G401.6 (cell line): ENCODE results near the gene CEP152.
"Not testable (repeated sequence)": the region's sequence is repeated elsewhere in the genome, so short reads cannot be mapped to it uniquely, and the experiment has no call there.

Source experiments
- FAIRE-seq: peaks from 2 replicates; lab custom pipeline; 2012; peaks lifted over from hg19 to GRCh38; lab: Jason Lieb, UNC

Gene CEP152

DNA sequence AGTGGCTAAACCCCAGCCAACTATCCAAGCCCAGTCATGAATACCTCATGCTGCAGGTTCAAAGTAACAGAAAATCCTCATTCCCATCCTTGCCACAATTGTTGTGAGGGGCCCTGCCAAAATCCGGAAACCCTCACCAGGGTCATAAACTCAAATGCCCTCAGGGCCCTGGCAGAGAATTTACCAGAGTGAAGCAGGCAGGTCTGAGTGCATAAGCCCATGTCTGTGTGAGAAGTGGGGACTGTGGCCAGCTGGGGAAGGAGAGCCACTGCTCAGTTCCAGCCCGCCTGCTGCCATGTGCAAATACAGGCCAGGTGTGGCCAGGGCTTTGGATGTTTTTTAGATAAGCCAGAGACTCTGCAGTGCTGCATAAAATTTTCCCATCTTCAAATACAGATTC lies 7.0 kb downstream of the CEP152 start:
- no peak for FAIRE-seq

DNA sequence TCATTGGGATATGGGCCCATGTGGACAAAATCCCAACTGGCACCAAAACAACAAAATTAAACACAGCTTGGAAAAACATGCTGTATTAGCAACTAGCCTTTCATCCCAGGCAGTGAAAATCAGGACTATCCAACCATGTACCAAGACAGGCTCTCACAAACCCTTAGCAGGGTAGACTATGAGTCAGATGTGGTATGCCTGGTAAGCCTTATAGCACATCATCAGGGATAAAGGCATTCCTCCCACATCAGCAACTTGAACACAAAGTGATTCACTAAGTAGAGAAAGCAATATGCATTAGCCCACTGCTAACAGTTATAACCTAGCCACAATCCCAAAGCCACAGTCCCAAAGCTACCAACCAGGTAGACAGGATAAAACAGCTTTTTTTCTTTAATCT lies 8.0 kb downstream of the CEP152 start:
- no peak for FAIRE-seq

DNA sequence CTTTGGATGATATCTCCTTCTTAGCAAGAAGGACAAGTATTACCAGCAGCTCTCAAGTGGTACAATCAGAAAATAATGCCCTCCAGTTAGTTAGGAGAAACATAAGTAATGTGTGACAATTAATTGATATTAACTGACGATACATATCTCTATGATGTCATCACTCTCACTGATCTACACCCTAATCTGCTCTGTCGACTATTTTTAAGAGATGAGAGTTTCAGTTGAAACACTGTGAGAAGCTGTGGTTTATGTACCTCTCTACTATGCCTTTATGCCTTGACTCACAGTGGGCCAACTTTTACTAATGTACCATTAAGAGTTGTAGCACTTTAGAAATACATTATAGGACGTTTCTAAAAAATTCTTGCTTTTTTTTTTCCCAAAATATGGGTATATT lies 8.6 kb downstream of the CEP152 start:
- no peak for FAIRE-seq

DNA sequence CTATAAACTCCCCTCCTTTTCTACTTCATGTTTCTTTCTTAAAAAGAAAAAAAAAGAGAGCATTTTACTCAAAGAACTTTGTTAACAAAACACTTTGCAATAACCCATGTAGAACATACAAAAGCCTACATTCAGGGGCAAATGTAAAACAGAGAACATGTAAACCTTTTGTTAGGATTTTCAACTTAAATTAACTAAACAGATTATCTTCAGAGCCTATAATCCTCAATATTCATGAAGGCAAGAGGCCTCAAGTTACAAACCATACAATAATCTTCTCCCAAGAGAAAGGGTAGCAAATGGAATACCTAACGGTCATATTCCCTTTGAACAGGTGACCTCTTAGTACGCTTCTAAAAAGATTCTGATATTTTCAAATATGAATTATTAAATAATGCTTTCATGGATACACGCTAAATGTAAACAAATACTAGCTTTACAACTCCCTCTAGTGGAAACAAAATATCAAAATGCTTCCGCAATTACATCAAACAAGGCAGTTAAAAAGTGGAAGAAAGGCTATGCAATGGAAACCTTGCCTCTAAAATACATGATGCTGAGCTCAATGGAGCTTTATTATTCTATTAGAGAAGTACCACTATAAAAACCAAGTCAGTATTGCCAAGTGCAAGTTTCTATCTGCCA lies 9.9 kb downstream of the CEP152 start:
- FAIRE-seq: peak; percentile 63

DNA sequence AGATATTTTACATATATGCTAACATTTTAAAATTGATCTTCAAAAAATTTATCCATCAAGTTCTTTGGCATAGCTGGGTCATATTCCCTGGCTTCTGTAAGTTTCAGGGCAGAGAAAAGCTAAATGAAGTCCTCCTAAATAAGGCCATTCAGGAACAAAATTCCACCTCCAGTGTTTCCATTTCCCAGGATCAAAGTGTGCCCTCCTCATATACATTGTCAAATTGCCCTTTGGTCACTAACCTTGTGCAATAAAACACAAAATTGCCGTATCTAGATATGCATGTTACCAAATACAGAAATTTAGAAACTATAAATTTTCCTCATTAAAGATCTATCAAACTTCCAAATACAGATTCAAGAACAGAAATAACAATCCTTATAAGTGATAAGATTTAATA lies 10.6 kb downstream of the CEP152 start:
- no peak for FAIRE-seq

DNA sequence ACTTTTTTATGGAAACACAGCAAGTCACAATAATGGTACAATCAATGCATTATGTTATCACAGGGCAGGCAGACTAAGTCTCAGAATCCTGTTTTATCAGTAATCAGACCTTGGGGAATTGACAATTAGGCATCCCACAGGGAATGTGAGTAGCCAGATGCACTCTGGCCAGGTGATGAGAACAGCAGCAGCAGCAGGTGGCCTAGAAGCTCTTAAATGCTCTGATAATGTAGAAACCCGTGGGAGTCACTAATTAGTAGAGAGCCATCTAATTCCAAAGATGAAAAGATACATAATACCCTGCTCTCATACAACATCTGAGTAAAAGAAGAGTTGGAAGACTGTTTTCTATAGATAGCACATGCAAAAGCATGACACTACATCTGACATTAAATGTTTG lies 12.6 kb downstream of the CEP152 start:
- FAIRE-seq: no peak

DNA sequence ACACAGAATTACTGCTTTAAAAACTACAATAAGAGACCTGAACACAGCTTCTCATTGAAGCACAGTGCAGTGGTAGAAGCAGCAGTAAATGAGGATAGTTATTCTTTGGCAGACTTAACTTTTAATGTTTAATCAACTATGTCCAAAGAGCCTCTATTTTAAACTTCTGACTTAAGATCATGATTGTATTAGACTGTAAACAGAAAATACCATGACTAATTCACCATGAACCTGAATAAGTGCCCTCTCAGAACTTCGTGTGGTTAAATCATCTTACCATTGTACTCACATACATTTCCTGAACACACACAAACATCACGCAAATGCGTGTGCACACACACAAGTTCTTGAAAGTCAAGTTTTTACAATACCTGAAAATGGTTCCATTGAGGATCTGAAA lies 13.9 kb downstream of the CEP152 start:
- FAIRE-seq: no peak

DNA sequence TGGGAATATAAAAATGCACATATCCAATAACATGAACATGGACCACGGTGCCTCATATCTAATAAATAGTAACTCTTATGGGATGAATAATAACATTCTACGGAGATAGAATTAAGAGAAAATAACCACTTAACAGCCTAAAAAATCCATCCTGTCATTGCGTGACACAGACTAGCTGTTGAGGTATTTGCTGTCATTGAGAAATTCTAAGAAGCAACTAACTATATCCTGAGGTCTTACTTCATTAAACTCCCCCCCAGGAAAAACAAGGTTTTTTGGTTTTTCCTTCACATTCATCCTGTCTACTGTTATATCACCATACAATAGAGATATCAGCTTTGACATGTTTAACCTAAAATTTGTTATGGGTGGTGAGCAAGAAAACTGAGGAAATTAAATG lies 14.3 kb downstream of the CEP152 start:
- FAIRE-seq: no peak

DNA sequence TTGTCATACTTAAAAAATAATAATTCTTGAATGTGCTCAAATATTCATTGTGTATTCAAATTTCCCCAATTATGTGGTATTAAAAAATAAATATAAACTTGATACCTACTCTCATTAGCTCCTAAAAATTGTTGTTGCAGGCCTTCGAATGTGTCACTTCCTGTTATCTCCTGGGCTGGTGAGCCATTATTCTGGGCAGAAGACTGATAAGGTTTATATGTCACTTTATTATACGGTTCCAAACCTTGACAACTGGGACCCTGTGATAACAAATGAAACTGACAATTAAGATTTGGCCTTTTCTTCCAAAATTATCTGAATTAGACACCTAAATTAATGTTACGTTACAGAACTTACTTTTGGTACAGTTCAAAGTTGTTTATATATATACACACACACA lies 15.0 kb downstream of the CEP152 start:
- no peak for FAIRE-seq

DNA sequence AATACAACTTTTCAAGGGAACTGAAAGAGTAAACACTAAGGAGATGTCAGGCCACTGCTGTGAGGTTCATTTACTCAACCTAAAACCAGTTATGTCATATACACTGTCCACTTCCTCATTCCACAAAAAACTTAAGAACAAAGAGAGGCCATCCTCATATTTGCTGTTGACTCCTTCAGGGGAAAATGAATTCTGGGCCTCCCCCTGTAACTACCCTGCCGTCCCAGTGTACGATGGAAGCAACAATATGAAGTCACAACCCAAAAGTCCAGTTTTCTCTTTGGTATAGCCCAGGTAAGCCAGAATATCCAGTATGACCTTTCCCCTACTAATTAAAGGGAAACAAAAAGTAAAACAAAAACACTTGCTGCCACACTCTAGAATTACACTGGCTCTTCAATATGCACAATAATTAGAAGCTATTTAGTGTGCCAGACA lies 16.2 kb downstream of the CEP152 start:
- no peak for FAIRE-seq

DNA sequence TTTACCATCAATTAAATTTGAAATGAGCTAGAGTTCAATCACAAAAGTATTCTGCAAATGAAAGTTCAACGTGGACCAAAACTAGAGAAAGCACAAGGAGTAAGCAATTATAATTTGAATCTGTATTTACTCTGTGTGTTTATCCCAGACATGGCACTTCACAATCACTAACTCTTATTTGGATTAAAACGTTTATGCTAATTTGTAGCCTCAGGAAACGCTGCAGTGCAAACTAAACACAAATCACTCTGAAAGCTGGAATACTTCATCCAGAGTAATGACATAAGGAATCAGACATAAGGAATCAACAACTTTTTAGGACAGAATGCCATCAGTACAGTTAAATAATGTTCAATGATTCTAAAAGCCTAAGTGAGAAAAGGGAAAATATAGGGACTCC lies 18.5 kb downstream of the CEP152 start:
- no peak for FAIRE-seq

DNA sequence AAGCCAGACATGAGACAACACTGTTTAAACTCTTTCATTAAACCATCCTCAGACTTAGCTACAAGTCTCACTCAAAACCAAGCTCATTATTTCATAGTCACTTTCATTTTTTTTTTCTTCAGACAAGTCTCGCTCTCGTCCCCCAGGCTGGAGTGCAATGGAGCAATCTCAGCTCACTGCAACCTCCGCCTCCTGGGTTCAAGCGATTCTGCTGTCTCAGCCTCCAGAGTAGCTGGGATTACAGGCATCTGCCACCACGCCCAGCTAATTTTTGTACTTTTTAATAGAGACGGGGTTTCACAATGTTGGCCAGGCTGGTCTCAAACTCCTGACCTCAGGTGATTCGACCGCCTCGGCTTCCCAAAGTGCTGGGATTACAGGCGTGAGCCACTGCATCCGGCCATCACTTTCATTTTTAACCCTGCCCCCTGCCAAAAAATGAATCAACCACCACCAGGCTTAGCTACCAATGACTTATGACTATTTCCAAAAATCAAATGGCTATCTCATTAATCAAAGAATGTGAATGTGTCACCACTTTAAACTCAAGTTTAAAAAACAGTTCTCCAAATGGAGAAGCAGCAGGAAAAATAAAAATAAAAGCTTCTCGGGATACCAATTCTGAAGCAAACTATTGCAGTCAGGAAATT lies 20.3 kb downstream of the CEP152 start:
- not testable (repeated sequence) for FAIRE-seq

DNA sequence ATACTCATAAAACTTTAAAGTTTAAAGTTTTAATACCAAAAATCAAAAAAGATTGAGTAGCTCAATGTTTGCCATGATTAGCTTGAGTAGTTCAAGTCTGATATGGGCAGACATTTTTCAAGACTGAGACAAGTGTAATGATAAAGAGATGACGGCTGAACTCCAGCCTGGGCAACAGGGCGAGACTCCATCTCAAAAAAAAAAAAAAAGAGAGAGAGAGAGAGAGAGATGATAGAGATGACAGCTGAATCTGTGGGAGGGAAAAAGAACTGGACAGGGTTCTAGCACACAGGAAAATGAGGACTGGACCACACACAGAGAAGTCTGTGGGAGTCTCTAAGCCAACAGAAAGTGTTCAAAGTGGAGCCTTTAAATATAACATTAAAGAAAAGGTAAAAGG lies 25.2 kb downstream of the CEP152 start:
- no peak for FAIRE-seq

DNA sequence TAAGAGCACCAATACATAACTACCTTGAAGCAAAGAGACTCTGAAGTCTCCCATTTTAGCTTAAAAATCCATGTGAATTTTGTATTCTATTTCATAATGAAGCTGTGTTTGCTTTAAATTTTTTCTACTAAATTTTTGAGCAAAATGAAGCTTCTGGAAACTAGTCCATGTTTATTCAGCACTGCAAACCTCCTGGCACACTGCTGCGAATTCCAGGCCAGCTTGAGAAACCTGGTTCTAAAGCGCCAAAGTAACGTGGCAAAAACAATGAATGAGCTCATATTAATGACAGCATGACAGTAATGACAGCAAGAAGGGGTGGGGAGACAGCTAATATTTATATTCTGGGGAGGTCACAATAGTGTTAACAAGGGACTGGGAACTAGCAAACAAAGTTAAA lies 25.7 kb downstream of the CEP152 start:
- no peak for FAIRE-seq

DNA sequence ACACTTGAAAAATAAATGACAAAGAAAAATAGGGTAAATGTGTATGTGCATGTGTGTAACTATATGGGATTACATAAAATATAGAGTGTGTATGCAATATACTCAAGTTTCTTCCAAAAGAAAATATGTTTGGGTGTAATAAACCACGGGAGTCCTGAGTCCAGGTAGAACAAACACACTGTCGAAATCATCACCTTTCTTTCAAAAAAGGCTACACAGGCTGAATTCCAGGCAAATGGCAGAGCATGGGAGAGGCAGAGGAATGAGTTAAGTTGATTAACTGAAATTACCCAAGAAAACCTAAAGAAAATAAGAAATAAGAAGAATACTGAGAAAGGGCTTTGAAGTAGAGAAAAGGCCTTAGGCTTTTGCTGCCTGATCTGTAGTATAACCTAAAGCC lies 26.1 kb downstream of the CEP152 start:
- no peak for FAIRE-seq

DNA sequence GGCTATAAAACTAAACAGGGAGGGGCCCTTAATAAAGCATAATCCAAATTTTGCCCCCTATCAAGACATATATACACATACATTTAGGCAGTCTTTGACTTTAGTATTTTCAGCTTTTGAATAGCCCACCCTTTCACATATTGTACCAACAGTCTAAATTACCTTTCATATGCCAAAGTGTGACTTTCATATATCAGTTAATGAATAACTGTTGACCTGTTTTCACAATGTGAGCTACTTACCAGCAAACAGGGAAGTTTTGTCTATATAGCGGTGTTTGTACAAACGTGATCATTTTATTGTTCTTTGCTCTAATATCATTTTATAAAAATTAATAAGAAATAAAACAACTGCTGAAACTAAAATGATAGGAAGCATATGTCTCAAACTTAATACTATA lies 28.0 kb downstream of the CEP152 start:
- no peak for FAIRE-seq

DNA sequence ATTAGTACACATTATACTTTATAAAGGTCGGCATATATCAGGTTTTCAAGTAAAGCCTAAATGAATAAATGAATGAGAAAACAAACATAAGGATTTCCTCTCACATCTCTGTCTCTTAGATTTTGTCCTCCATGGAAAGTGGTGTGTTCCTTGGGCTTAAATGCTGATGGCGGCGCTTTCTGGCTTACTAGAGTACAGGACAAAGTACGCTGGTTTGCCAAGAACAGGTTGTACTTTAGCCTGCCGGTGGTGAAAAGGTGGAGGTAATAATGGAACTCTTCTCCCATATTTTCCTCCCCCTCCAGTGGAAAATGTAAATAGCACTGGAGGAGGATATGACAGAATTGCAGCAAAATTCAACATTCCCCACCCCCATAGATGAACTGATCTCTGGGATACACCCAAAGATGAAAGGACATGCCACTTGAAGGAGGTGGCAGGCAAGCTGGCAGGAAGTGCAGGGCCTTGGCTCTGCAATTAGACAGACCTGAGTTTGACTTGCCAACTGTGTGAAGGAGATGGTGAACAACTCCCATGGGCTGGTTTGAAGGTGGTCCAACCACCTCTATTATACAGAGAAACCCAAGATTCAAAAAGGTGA lies 29.3 kb downstream of the CEP152 start:
- FAIRE-seq: no peak

DNA sequence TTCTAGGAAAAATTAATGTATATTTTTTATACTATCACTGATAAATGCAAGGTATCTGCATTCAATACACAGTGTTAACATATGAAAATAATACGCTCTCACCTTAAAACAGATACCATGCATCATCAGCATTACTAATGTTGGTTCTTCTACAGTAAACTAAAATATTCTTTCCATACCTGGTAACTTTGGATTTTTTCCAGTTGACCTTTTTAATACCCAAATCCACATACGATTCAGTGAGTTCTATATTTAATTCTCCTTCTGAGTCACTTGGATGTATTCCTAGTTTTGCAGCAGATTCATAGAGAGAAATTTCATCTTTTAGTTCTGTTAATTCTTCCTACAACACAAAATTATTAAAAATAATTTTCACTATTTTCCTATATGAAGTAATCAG lies 29.9 kb downstream of the CEP152 start:
- no peak for FAIRE-seq

DNA sequence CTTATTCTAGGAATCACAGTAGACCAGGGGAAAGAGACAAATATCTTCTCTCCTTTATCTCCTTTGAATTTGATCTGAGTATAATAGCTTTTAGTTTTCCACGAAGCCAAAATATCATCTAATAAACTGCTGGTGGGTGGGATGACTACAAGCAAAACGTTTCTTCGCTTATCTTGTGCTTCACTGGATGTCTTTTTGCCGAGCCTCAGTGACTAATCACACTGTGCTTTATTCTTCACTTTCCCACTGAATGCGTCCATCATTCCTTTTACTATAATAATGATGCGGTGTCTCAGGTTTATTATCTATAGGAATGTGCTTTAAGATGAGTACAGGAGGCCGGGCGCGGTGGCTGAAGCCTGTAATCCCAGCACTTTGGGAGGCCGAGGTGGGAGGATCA lies 32.5 kb downstream of the CEP152 start:
- no peak for FAIRE-seq

DNA sequence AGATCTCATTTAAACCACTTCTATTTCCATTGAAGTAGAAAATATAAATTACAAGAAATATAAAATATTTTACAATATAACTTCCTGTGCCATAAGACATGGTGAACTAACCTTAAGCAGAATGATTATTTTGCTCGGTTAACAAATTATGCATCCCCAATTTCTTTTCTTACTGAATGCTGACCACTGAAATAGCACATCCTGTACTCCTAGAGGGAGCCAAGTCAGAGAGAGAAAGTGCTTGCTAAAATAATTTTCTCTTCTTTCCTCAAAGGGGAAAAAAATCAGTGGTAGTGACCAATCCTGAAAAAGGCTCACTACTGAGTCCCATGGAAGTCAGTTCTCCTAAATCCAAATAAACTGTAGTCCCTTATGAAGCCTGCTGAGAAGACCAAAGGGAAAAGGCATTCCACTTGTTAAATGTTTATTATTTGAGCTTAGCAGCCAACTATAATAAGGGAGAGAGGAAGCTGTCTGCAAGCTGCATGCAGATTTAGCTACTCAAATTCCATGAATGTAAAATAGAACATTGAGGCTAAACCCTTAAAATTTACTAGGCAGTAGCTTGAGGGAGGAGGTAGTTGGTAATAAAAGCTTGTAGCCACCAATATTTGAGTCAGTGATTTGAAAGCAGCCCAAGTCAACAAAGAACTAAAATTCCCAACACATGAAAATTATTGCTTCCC lies 33.1 kb downstream of the CEP152 start:
- no peak for FAIRE-seq

DNA sequence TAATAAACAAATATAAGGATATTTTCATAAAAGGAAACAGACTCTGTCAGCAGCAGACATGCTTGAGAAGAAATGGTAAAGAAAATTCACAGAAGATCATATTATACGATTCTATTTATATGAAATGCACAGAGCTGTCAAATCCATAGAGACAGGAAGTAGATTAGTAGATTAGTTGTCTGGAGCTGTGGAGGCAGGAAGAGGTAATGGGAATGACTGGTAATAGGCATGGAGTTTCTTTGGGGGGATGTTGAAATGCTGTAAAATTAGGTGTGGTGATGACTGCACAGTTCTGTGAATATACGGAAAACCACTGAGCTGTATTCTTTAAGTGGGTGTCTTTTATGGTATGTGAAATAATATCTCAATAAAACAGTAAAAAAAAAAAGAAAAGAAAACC lies 35.3 kb downstream of the CEP152 start:
- no peak for FAIRE-seq

DNA sequence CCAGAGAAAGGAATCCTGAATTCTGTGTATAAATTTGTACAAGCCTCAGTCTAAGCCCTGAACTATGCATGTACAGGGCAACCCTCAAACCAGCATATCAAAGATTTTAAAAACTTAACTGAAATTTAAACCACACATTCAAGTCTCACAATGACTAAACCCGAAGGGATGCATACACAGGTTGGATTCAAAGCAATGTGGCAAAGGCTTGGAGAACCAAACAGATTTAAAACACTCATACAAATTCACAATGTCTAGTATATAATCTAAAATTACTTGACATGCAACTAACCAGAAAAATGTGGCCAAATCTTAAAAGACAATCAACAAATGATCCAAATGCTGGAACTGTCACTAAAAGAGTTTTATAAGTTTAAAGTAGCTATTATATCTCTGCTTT lies 36.4 kb downstream of the CEP152 start:
- no peak for FAIRE-seq

DNA sequence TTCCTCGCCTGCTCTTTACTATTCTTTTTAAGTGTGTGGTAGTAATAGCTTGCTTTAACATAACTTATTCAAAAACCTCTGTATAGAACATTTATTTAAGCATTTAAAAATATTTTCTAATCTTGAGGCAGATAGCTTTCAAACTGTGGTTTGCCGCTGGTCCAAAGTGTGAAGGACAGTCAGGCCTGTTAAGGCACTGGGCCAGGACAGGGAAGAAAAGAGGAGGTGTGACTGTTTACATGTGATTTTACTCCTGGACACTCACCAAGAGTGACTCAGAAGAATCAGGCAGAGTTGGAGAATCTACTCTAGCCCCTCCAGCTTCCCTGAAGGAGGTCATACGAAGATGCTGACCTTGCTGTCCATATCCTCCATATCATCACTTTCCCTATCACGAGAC lies 44.7 kb downstream of the CEP152 start:
- FAIRE-seq: no peak

DNA sequence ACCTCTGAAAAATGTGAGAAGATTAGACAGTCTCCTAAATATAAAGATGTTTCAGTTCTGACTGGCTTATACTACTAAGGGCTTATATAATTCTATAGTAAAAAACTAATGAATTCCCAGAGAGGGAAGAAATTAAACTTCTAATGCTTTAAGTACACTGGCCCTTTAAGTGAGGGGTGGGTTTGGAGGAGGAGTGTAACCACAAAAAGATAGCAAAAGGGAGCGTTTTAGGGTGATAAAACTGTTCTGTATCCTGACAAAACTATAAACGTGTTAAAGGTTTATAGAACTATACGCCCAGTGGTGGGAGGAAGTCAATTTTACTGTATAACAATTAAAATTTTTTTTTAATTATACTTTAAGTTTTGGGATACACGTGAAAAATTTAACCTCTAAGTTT lies 45.8 kb downstream of the CEP152 start:
- FAIRE-seq: no peak
